Left lobe of liver (tissue), 2 donors: Measurements from ENCODE around the gene NUP62CL. TPM values are rescaled to one million over a fixed set of nuclear protein-coding genes. Genes with fewer than 3 reads are reported as not detected.

Experiments used
- ATAC-seq: fragments of 200-7000 bp; cut with Tn5 transposase; one replicate; pipeline ENCODE4 v1.9.1; 2020; ENCODE audit warnings: mild to moderate bottlenecking, moderate library complexity
- DNase-seq: peaks from one replicate; pipeline ENCODE4 v3.0.0-alpha.2; 2020; ENCODE audit warnings: low spot score
- total RNA-seq: library from RNA; stranded (reverse); gene quantifications from one replicate; pipeline ENCODE4 v1.2.1, GENCODE V29; 2021
- donor health status: DM: no; HTN: no; CAD: no; lungs with moderate emphysema.
- donor health status: DM: no; HTN: yes; CAD: no.

Gene NUP62CL
- total RNA-seq, 1 donor from 2014 or later: 0.53 TPM

DNA sequence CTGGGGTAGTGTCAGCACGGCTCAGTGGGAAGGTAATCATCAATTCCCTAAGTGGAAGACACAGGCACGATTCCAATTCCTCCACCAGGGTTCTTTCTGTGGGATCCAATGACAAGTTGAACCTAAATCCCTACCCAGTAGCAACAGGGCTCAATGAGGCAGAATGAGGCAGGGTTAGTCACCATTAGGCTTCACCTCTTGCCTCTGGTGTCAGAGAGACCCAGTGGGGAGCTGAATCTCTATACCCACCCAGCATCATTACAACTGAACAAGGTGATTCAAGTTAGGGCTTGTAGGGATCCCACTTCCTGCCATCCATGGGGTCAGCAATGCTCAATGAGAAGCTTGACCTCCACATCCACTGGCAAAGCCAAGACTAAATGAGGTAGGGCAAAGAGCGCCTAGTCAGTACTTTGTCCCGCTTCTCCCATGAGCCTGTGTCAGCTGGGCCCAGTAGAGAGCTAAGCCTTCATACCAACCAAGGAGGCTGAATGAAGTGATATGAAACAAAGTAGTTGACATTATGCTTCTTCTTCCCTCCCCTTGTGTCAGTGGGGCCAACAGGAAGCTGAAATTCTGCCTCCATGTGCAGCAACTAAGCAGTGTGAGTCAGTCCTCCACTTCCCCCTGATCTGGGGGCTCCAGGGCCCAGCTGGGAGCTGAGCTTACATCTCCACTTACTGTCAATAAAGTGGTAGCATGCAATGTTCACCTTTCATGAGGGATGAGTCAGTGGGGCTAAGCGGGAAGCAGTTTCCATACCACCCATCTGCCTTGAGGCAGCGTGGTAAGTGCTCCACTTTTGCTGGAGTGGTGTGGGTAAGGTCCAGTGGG is 51.2 kb downstream of the NUP62CL start:
- ATAC-seq: no peak
- DNase-seq: no peak

DNA sequence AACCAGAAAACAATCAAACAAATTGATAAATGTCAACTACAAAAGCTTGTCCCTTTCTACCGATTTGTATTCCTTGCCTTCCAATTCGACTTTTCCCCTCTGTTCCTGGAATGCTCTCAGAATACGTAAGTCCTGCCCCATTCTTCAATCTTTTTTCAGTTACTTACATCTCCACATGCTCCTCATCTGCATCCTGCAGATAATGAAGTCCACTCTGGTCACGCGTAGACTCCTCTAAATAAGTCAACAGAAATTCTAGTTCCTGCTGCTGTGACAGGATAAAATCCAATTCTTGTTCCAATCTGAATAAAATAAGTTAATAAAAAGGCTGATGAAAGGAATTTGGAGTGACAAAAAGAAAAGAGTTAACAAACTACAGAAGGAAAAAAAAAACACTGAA is 53.2 kb downstream of the NUP62CL start:
- no peak for ATAC-seq
- DNase-seq: no peak

DNA sequence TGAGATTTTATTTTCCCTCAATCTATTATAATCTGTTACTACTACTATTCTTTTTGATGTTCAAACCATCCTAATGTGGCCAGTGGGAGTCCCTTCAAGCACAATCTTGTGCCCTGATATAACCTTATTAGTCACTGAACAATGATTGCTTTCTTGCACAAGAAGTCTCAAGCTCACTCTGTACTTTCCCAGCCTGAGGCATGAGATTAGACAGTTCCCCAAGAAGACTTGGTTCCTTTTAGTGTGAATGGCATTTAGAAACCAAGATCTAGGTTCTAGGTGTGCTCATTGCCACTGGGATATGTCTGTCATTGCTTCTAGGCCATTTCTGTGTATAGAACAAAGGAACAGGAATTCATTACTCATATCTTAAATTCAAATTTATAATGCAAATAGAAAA is 59.6 kb downstream of the NUP62CL start:
- DNase-seq (no peak), ATAC-seq (no peak)

DNA sequence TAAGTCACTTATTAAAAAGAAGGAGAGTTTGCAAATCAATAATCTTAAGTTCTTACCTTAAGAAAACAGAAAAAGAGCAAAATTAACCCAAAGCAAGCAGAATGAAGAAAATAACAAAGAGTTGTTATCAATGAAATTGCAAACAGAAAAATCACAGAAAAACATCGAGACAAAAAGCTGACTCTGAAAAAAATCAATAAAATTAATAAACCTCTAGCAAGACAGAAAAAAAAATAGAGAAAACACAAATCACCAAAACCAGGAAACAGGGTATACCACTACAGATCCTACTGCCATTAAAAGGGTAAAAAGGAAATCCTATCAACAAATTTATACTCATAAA is 70.3 kb downstream of the NUP62CL start:
- DNase-seq (no peak), ATAC-seq (no peak)

DNA sequence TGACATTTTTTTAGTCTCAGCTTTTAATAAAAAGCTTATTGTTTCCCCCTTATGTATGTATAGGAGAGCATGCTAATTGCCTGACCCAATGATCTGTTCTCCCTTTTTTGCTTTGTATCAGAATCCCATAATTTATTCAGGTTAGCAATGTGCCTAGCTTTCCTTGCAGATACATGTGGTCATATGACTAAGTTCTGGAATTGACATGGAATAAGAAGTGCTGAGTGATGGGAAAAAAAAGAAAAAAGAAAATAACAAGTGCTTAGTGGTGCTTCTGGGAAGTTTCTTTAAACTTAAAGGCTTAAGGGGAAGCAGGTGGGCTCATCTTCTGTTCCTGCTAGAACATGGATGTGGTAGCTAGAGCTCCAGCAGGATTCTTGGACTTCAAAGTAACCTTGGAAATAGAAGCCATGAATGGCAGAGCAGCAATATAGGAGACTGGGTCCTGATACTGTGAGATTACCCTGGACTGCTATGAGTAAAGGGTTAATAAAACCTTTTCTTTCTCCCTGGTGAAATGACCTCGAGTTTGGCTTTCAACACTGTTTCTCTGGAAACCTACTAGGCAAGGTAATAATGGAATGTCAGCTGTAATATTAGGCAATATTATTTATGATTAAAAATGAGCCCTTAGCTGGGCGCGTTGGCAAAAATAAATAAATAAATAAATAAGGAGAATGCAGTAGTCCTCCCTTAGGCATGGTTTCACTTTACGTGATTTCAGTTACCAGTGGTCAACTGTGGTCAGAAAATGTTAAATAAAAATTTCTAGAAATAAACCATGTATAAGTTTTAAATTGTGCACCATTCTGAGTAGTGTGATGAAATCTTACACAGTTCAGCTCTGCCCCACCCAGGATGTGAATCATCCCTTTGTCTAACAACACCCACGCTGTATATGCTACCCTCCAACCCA is 70.9 kb downstream of the NUP62CL start:
- DNase-seq (no peak), ATAC-seq (no peak)

DNA sequence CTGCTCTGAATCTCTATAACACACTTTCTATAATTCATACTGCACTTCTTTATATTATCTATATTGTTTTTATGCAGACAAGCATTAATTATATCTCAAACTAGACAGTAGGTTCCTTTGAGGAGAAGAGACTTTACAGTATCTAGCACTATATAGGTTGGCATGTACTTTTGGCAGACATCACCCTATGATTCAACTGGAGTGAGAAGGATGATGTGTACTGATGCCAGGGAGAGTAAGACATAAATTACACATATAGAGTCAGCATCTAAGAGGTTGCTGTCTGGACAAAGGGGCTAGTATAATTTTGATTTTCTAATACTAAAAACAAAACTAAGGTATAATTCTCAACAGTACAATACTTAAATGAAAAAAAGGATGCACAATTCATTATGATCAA is 82.5 kb downstream of the NUP62CL start:
- no peak for DNase-seq
- ATAC-seq: no peak

DNA sequence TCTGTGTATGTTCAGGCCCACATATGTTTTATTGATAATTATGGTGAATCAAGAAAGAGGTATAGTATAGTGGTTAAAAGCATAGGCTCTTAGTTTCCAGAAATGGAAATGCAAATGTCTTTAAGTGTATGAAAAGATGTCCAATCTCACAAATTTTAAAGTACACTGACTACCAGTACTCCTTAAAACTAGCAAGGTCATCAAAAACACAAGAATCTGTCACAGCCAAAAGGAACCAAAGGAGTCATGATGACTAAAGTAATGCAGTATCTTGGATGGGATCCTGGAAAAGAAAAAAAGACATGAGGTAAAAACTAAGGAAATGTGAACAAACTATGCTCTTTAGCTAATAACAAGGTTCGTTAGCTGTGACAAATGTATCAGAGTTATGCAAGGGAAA is 87.0 kb downstream of the NUP62CL start:
- ATAC-seq: no peak
- no peak for DNase-seq

DNA sequence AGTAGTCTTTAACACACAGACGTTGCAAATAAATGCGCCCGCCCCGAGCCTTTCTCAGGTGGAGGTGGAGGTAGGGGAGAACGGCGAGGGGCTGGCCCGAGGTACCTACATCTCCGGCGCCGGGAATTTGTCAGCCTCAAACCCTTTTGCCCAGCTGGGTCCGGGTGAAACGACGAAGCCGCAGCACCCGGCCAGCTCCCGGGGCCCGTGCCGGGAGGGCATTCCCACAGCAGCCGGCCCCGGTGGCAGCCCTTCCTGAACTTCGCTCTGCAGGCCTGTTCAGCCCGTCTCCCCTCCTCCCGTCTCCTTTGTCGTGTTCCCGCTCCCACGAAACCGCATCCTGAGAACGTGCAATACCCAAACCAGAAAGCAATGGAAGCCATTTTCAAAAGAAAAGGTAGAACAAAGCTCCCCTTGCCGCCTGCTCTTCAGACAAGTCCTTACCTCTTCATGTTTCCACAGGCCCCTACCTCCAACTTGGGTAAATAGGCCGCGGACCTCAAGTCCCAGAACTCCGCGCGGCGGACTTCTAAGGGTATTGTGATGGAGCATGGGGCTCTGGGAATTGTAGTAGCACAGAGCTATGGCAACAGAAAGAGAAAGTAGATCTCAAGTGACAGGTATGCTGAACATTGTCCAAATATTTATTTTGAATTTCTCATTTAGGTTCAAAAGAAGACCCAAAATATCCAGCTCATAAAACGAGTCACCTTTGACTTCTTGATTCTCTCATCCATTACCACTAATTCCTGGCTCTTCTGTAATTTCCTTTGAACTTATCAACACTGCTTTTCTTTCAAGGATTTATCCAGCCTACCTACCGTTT is 87.7 kb downstream of the NUP62CL start, which contains the start of gene RBM41:
TSS of gene RBM41 (minus strand) at position 501 of the 826 bp plus-strand sequence. CDS start at position 452, 49 bp downstream.
- DNase-seq (peak; percentile 83), ATAC-seq (peak; percentile 99)

DNA sequence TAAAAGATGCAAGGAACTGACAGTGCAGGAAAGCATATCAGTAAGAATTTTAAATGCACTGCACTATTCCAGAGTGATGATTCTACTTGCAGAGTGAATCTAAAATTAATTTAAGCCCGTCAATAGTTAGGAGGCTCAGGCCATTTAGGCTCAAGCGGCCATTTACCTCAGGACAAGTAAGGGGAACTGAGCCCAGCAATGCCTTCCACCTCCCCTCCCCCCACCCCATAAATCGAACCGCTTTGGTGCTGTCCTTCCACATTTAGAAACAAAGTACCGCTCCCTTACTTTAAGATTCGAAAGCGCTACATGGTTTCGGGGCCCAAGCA is 88.3 kb downstream of the NUP62CL start:
- ATAC-seq (peak; percentile 35), DNase-seq (no peak)

DNA sequence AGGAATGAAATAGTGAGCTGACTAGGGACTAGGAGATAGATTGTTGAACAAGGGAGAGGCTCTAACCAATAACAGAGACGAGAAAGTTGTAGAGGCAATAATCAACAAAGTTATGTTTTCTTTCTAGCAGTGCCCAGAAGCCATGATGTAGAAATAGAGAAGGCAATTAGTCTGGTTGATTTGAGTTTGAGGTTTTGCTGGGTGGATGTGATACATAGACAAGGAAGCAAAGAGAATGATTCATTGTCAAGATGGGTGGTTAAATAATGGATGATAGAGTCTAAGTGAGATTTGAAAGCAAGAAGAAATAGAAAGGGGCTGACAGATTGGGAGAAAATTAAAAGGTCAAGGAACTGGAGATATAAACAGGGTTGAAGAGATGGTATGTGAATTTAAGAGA is 98.8 kb downstream of the NUP62CL start:
- DNase-seq (no peak), ATAC-seq (no peak)

DNA sequence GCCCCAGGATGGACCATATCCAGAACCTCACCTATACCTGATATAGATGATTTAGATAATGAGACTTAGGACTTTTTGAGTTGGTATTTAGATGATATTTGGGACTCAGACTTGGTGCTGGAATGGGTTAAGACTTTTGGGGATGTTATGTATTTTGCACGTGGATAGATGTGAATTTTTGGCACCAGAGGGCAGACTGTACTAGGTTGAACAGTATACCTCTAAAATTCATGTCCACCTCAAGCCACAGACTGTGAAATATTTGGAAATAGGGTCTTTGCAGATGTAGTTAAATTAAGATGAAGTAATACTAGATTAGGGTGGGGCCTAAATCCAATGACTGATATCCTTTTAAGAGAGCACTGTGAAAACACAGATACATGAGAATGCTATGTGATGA is 103.3 kb downstream of the NUP62CL start:
- ATAC-seq (no peak), DNase-seq (no peak)

DNA sequence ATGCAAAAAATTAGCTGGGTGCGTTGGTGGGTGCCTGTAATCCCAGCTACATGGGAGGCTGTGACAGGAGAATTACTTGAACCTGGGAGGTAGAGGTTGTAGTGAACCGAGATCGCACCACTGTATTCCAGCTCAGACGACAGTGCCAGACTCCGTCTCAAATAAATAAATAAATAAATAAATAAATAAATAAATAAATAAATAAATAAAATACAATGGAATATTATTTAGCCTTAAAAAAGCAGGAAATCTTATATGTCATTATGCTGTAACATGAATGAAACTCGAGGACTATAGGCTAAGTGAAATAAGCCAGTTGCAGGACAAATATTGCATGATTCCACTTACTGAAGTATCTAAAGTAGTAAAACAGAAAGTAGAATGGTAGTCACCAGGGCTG is 130.1 kb downstream of the NUP62CL start:
- ATAC-seq (no peak), DNase-seq (no peak)

Other genes with a start within 250 kb of the NUP62CL start
- gene MORC4, start 206.2 kb downstream of the NUP62CL start, total RNA-seq: 8.5 TPM
- gene RBM41, start 87.6 kb downstream of the NUP62CL start, total RNA-seq: 8.8 TPM
- not detected for gene DNAAF6, start 178 bp upstream of the NUP62CL start, total RNA-seq
- not detected for gene FRMPD3, start 243.2 kb upstream of the NUP62CL start, total RNA-seq